Activated B cell treated with CpG ODN at 0.5 μM for 24 hours (primary cell): ENCODE measurements around the gene RPN2. TPM values are rescaled to one million over a fixed set of nuclear protein-coding genes. Genes with fewer than 3 reads are reported as not detected.

Source experiments
- ATAC-seq: fragments of 200-7000 bp; cut with Tn5 transposase; one replicate; pipeline ENCODE4 v1.10.0; 2021; ENCODE audit warnings: low read depth, mild to moderate bottlenecking, moderate library complexity
- CTCF ChIA-PET: fragments of 350-600 bp; sonication (Branson Sonifier 250); formaldehyde crosslinking; loops from one replicate; lab custom pipeline; 2021; ENCODE audit warnings: antibody characterized with exemption; lab: Charles Lee
- POLR2A ChIA-PET: fragments of 350-600 bp; sonication (Branson Sonifier 250); formaldehyde crosslinking; loops from one replicate; lab custom pipeline; 2021; ENCODE audit warnings: antibody characterized with exemption; lab: Charles Lee
- DNase-seq: peaks from one replicate; pipeline ENCODE4 v3.0.0; 2022
- H3K27ac Mint-ChIP-seq: one replicate; pipeline ENCODE4 v1.8.0; 2020; ENCODE audit warnings: mixed read lengths
- H3K27me3 Mint-ChIP-seq: one replicate; pipeline ENCODE4 v1.8.0; 2021; ENCODE audit warnings: mixed read lengths
- H3K36me3 Mint-ChIP-seq: one replicate; pipeline ENCODE4 v1.8.0; 2021; ENCODE audit warnings: low read depth, mixed read lengths
- H3K4me1 Mint-ChIP-seq: one replicate; pipeline ENCODE4 v1.8.0; 2021; ENCODE audit warnings: mixed read lengths
- H3K4me3 Mint-ChIP-seq: one replicate; pipeline ENCODE4 v1.8.0; 2020; ENCODE audit warnings: mild to moderate bottlenecking, mixed read lengths
- H3K9me3 Mint-ChIP-seq: one replicate; pipeline ENCODE4 v1.8.0; 2020; ENCODE audit warnings: mixed read lengths
- CTCF ChIP-seq: fragments of 200-600 bp; IDR thresholded peaks from one replicate; pipeline ENCODE4 v1.8.0; 2022; ENCODE audit warnings: antibody characterized with exemption, mild to moderate bottlenecking
- intact Hi-C: fragments of 100-400 bp; cut with micrococcal nuclease; formaldehyde crosslinking; loops from one replicate; pipeline ENCODE4 v1.15.1; 2024
- total RNA-seq: library from RNA; stranded (reverse); gene quantifications from 2 replicates; pipeline ENCODE4 v1.2.3, GENCODE V29; 2022

RPN2 gene
- total RNA-seq, 1 donor from 2014 or later = 106 TPM

DNA sequence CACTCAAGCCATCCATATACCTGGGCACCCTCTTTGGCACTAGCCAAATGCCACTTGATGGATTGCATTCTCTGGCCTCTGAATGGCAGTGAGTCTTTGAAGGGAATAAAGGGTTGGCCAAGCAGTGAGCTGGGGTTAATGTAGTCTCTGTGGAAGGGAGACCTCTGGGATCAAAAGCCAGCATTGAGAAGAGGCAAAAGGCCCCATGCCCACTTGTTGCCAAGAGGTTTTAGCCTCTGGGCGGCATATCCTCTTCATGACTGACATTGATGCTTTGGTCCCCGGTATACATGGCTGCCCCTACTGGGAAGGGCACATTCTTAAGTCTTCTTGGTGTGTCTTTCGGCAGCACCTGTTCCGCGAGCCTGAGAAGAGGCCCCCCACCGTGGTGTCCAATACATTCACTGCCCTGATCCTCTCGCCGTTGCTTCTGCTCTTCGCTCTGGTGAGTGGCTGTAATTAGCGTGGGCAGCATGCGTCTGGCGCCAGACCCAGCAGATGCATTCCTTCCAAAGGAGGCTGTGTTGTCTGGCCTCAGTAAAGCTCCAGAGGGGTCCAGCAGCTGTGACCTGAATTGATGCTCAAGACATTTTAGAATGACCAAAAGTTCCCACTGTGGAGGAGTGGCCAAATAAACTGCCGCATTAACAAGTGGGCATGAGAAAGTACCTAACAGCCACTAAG, 53.0 kb downstream of the RPN2 start:
- no peak overlapping the region for H3K27ac Mint-ChIP-seq
- POLR2A ChIA-PET = no interaction called here

GRCh38 chr20:37233548-37234253, 54.6 kb downstream of the RPN2 start:
- ChIA-PET CTCF (interaction anchor here (1.2 kb wide), 1 partner anchor 38 kb away, joined by 6 read pairs; no protein-coding TSS in a partner anchor), POLR2A (no interaction called here)
- intact Hi-C loops = no loop called here
- ATAC-seq = no peak
- no peak overlapping the region for H3K4me3 Mint-ChIP-seq
- no peaks in the 10 kb centered on the region for H3K9me3 Mint-ChIP-seq
- no peak overlapping the region for H3K27ac Mint-ChIP-seq
- no peaks in the 10 kb centered on the region for H3K27me3 Mint-ChIP-seq
- H3K36me3 Mint-ChIP-seq = peaks cover 97% of the 10 kb centered on the region
- DNase-seq = no peak
- TF ChIP-seq CTCF = no peak
- H3K4me1 Mint-ChIP-seq = no peaks in the 10 kb centered on the region

More for the DNA sequence above, 53.0 kb downstream of the RPN2 start:
- CTCF ChIA-PET = no interaction called here
- no peak for TF ChIP-seq CTCF
- H3K4me1 Mint-ChIP-seq = no peaks in the 10 kb centered on the region
- no peak overlapping the region for H3K4me3 Mint-ChIP-seq
- peaks cover 99% of the 10 kb centered on the region for H3K36me3 Mint-ChIP-seq
- H3K9me3 Mint-ChIP-seq = no peaks in the 10 kb centered on the region
- H3K27me3 Mint-ChIP-seq = no peaks in the 10 kb centered on the region
- no peak for ATAC-seq
- intact Hi-C loops = no loop called here
- DNase-seq = no peak

DNA sequence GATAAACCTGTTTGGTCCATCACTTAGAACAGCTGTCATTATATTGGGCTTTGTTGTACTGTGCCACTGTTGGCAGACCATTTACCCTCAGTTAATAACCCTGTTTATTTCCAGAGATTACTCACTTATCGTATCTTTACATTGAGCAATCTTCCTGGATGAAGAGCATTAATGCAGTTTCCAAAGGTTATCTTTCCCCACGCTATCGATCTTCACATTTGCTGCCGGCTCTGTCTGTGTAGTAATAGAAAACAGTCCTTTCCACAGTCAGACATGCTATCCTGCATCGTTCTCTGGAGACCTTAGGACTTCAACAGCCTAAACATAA, 55.1 kb downstream of the RPN2 start:
- intact Hi-C loops = no loop called here
- ChIA-PET CTCF (no interaction called here), POLR2A (no interaction called here)
- no peaks in the 10 kb centered on the region for H3K9me3 Mint-ChIP-seq
- ATAC-seq (no peak), DNase-seq (no peak)
- H3K4me1 Mint-ChIP-seq = no peaks in the 10 kb centered on the region
- no peak overlapping the region for H3K4me3 Mint-ChIP-seq
- no peaks in the 10 kb centered on the region for H3K27me3 Mint-ChIP-seq
- TF ChIP-seq CTCF = no peak
- H3K27ac Mint-ChIP-seq = no peak overlapping the region
- H3K36me3 Mint-ChIP-seq = peaks cover 97% of the 10 kb centered on the region

- TF ChIP-seq CTCF = no peak
- POLR2A ChIA-PET = no interaction called here
- CTCF ChIA-PET = no interaction called here
- Mint-ChIP-seq H3K27ac (no peak overlapping the region), H3K36me3 (peaks cover 97% of the 10 kb centered on the region), H3K4me1 (no peaks in the 10 kb centered on the region), H3K9me3 (no peaks in the 10 kb centered on the region), H3K4me3 (no peak overlapping the region), H3K27me3 (no peaks in the 10 kb centered on the region)
- ATAC-seq (no peak), DNase-seq (no peak)
- intact Hi-C loops = no loop called here
These were observed 55.9 kb downstream of the RPN2 start for GRCh38 chr20:37235065-37235464.

GRCh38 chr20:37236462-37236861, 57.3 kb downstream of the RPN2 start:
- no peak for TF ChIP-seq CTCF
- intact Hi-C loops = no loop called here
- H3K36me3 Mint-ChIP-seq = peaks cover 96% of the 10 kb centered on the region
- H3K27ac Mint-ChIP-seq = no peak overlapping the region
- no peaks in the 10 kb centered on the region for H3K4me1 Mint-ChIP-seq
- no peaks in the 10 kb centered on the region for H3K9me3 Mint-ChIP-seq
- DNase-seq = no peak
- POLR2A ChIA-PET = no interaction called here
- no peak overlapping the region for H3K4me3 Mint-ChIP-seq
- CTCF ChIA-PET = interaction anchor here (1.4 to 1.7 kb wide), 2 partner anchors 45 to 328 kb away, joined by 3 to 4 read pairs; no protein-coding TSS in a partner anchor
- H3K27me3 Mint-ChIP-seq = no peaks in the 10 kb centered on the region
- no peak for ATAC-seq
